H1 (cell line): ENCODE measurements around the gene GNAL. TPM values are rescaled to one million over a fixed set of nuclear protein-coding genes. Genes with fewer than 3 reads are reported as not detected.

ENCODE experiments used
- CTCF ChIA-PET: fragments of 300-600 bp; sonication (Branson Sonifier 250); formaldehyde crosslinking; loops from one replicate; lab custom pipeline; 2021; ENCODE audit not compliant: partially characterized antibody; lab: Charles Lee
- POLR2A ChIA-PET: fragments of 300-600 bp; sonication (Branson Sonifier 250); formaldehyde crosslinking; loops from one replicate; lab custom pipeline; 2021; ENCODE audit warnings: inconsistent platforms; ENCODE audit not compliant: partially characterized antibody; lab: Charles Lee
- DNase-seq, 2 experiments: peaks; one replicate each; pipeline versions ENCODE4 v3.0.0 to v3.0.0-alpha.2; 2010 to 2022; ENCODE audit warnings: low spot score in 2 of 2, low read depth in 1 of 2, mixed read lengths in 1 of 2
- FAIRE-seq: peaks from 2 replicates; lab custom pipeline; 2011; peaks lifted over from hg19 to GRCh38; lab: Jason Lieb, UNC
- H2AFZ ChIP-seq: 2 replicates; pipeline ENCODE4 v1.8.1; 2012; ENCODE audit warnings: low read length, inconsistent platforms
- H2AK5ac ChIP-seq: 2 replicates; pipeline ENCODE4 v1.6.1; 2013; ENCODE audit warnings: low read depth, low read length
- H2BK120ac ChIP-seq: replicated peaks from 2 replicates; pipeline ENCODE3; 2013; ENCODE audit warnings: low read depth, low read length, inconsistent platforms
- H2BK12ac ChIP-seq: 2 replicates; pipeline ENCODE4 v1.6.1; 2013; ENCODE audit warnings: low read depth, low read length
- H2BK15ac ChIP-seq: 2 replicates; pipeline ENCODE4 v1.6.1; 2013; ENCODE audit warnings: low read length
- H2BK20ac ChIP-seq: 2 replicates; pipeline ENCODE4 v1.6.1; 2013; ENCODE audit warnings: low read length
- H2BK5ac ChIP-seq: 2 replicates; pipeline ENCODE4 v1.6.1; 2013; ENCODE audit warnings: low read depth, low read length
- H3K14ac ChIP-seq: 2 replicates; pipeline ENCODE4 v1.6.1; 2013; ENCODE audit warnings: inconsistent platforms; ENCODE audit not compliant: insufficient read length
- H3K18ac ChIP-seq: 2 replicates; pipeline ENCODE4 v1.6.1; 2013; ENCODE audit warnings: low read length; ENCODE audit errors: extremely low read depth
- H3K23ac ChIP-seq: 2 replicates; pipeline ENCODE4 v1.6.1; 2013; ENCODE audit warnings: inconsistent platforms; ENCODE audit not compliant: insufficient read length
- H3K23me2 ChIP-seq: 2 replicates; pipeline ENCODE4 v1.6.1; 2013; ENCODE audit warnings: low read depth, low read length
- H3K27ac ChIP-seq: 2 replicates; pipeline ENCODE4 v1.6.1; 2011; ENCODE audit warnings: low read depth, low read length, inconsistent platforms
- H3K27me3 ChIP-seq, 4 experiments: replicated peaks in 1 of 4; 1 replicate in 1 of 4; 2 replicates in 3 of 4; pipeline versions ENCODE4 v1.6.1 to v1.8.1; 2011 to 2013; ENCODE audit warnings: low read length in 3 of 4, mild to moderate bottlenecking in 3 of 4, inconsistent platforms in 2 of 4, mixed read lengths in 2 of 4, moderate library complexity in 1 of 4; ENCODE audit not compliant: control insufficient read depth in 3 of 4, insufficient read depth in 3 of 4; ENCODE audit errors: extremely low read depth in 1 of 4
- H3K36me3 ChIP-seq, 4 experiments: 2 replicates each; pipeline versions ENCODE4 v1.6.1 to v1.8.1; 2011 to 2013; ENCODE audit warnings: mild to moderate bottlenecking in 4 of 4, low read length in 3 of 4, moderate library complexity in 2 of 4, control low read depth in 1 of 4, inconsistent platforms in 1 of 4; ENCODE audit not compliant: insufficient read depth in 4 of 4, control insufficient read depth in 2 of 4
- H3K4ac ChIP-seq: replicated peaks from 2 replicates; pipeline ENCODE3; 2013; ENCODE audit warnings: low read length, low read depth, mixed read lengths, inconsistent platforms; ENCODE audit not compliant: insufficient read length
- H3K4me1 ChIP-seq, 4 experiments: replicated peaks in 1 of 4; 1 replicate in 1 of 4; 2 replicates in 3 of 4; pipeline versions ENCODE4 v1.6.1 to v1.8.1; 2011 to 2013; ENCODE audit warnings: low read length in 3 of 4, inconsistent platforms in 2 of 4, mixed read lengths in 1 of 4; ENCODE audit not compliant: insufficient read depth in 4 of 4, control insufficient read depth in 3 of 4
- H3K4me2 ChIP-seq, 2 experiments: 2 replicates each; pipeline versions ENCODE4 v1.6.1 to v1.8.1; 2011 to 2013; ENCODE audit warnings: low read depth in 2 of 2, low read length in 2 of 2, control low read depth in 1 of 2, inconsistent platforms in 1 of 2, mild to moderate bottlenecking in 1 of 2; ENCODE audit not compliant: insufficient read depth in 1 of 2
- H3K4me3 ChIP-seq, 4 experiments: fragments of 200-600, 300-600 bp in 1 of 4; sonication (generic), shearing (Covaris generic), sonication (Bioruptor Twin) in 1 of 4; 2 replicates each; pipeline versions ENCODE4 v1.5.1 to v1.8.1; 2011 to 2016; ENCODE audit warnings: low read length in 4 of 4, low read depth in 3 of 4, control low read depth in 2 of 4, inconsistent platforms in 2 of 4, mild to moderate bottlenecking in 2 of 4, mixed read lengths in 1 of 4, moderate library complexity in 1 of 4; ENCODE audit not compliant: insufficient read depth in 2 of 4; ENCODE audit errors: extremely low read depth in 1 of 4
- H3K56ac ChIP-seq: replicated peaks from 2 replicates; pipeline ENCODE3; 2013; ENCODE audit warnings: low read depth, mild to moderate bottlenecking, mixed read lengths, low read length, inconsistent platforms; ENCODE audit not compliant: insufficient read length
- H3K79me1 ChIP-seq: 2 replicates; pipeline ENCODE4 v1.6.1; 2013; ENCODE audit warnings: low read depth, low read length, control low read depth
- H3K79me2 ChIP-seq, 2 experiments: 2 replicates each; pipeline versions ENCODE4 v1.6.1 to v1.8.1; 2012 to 2013; ENCODE audit warnings: low read length in 2 of 2, mild to moderate bottlenecking in 2 of 2, inconsistent platforms in 1 of 2; ENCODE audit not compliant: insufficient read depth in 2 of 2, control insufficient read depth in 1 of 2
- H3K9ac ChIP-seq, 4 experiments: replicated peaks in 1 of 4; 1 replicate in 1 of 4; 2 replicates in 3 of 4; pipeline versions ENCODE4 v1.6.1 to v1.8.1; 2011 to 2013; ENCODE audit warnings: low read depth in 3 of 4, low read length in 3 of 4, control low read depth in 2 of 4, mild to moderate bottlenecking in 2 of 4, moderate library complexity in 2 of 4, inconsistent platforms in 1 of 4; ENCODE audit errors: extremely low read depth in 1 of 4
- H3K9me3 ChIP-seq, 2 experiments: 2 replicates each; pipeline versions ENCODE4 v1.6.1 to v1.8.1; 2012 to 2013; ENCODE audit warnings: mild to moderate bottlenecking in 2 of 2, moderate library complexity in 2 of 2, control low read depth in 1 of 2, inconsistent platforms in 1 of 2, low read depth in 1 of 2, low read length in 1 of 2, mixed read lengths in 1 of 2; ENCODE audit not compliant: insufficient read depth in 2 of 2
- H4K20me1 ChIP-seq, 2 experiments: replicated peaks in 1 of 2; 2 replicates each; pipeline versions ENCODE3 to v1.8.1; 2011 to 2013; ENCODE audit warnings: inconsistent platforms in 2 of 2, low read length in 2 of 2, mild to moderate bottlenecking in 1 of 2; ENCODE audit not compliant: insufficient read depth in 2 of 2, control insufficient read depth in 1 of 2
- H4K5ac ChIP-seq: 2 replicates; pipeline ENCODE4 v1.6.1; 2013; ENCODE audit warnings: low read length, low read depth, mixed read lengths, inconsistent platforms; ENCODE audit not compliant: insufficient read length
- H4K8ac ChIP-seq: 2 replicates; pipeline ENCODE4 v1.8.0; 2013; ENCODE audit warnings: mild to moderate bottlenecking, moderate library complexity, low read length, inconsistent platforms; ENCODE audit not compliant: insufficient read depth; ENCODE audit errors: extremely low read depth
- H4K91ac ChIP-seq: replicated peaks from 2 replicates; pipeline ENCODE3; 2013; ENCODE audit warnings: low read length, mixed read lengths, inconsistent platforms; ENCODE audit not compliant: insufficient read length
- FOSL1 ChIP-seq: IDR thresholded peaks from 2 replicates; pipeline ENCODE4 v1.6.1; 2011; ENCODE audit warnings: mild to moderate bottlenecking, low read depth, low read length, moderate library complexity; ENCODE audit not compliant: insufficient read depth
- KDM4A ChIP-seq: IDR thresholded peaks from one replicate; pipeline ENCODE4 v1.7.1; 2012; ENCODE audit warnings: low read depth, mild to moderate bottlenecking, moderate library complexity, low read length, inconsistent platforms; ENCODE audit not compliant: severe bottlenecking
- PHF8 ChIP-seq: fragments of 200-600 bp; sonication (generic); conservative IDR thresholded peaks from 2 replicates; pipeline ENCODE4 v1.7.1; 2012; ENCODE audit warnings: low read depth, mild to moderate bottlenecking, inconsistent platforms, low read length, moderate library complexity
- RBBP5 ChIP-seq: IDR thresholded peaks from 2 replicates; pipeline ENCODE4 v1.7.1; 2012; ENCODE audit warnings: low read depth, mild to moderate bottlenecking, inconsistent platforms, low read length, moderate library complexity, borderline replicate concordance
- RXRA ChIP-seq: IDR thresholded peaks from 2 replicates; pipeline ENCODE4 v1.6.1; 2011; ENCODE audit warnings: low read depth, mild to moderate bottlenecking, low read length, moderate library complexity; ENCODE audit not compliant: insufficient read depth
- WGBS, 2 experiments: shearing (Covaris generic) in 1 of 2; methylation state at CpG; one replicate each; pipeline versions ENCODE4 v1.1.6 to v1.1.7; 2013 to 2015; ENCODE audit warnings: low lambda C conversion rate in 2 of 2, mixed read lengths in 2 of 2, inconsistent platforms in 1 of 2, low coverage in 1 of 2, missing lambda C conversion rate in 1 of 2; ENCODE audit not compliant: insufficient replicate concordance in 2 of 2, insufficient coverage in 1 of 2, insufficient read length in 1 of 2; ENCODE audit errors: extremely low coverage in 1 of 2, missing lambda C conversion rate in 1 of 2; 5-methylcytosine and 5-hydroxymethylcytosine counted together
- polyA plus RNA-seq, 7 experiments: library from polyadenylated mRNA; depleted of rRNA in 3 of 7; stranded (reverse) in 5 of 7; unstranded in 2 of 7; fragments of >200 nt in 5 of 7; fragments of 200-250 nt in 2 of 7; gene quantifications; 1 replicate in 5 of 7; 2 replicates in 1 of 7; 4 replicates in 1 of 7; pipeline versions ENCODE4 v1.2.1 to v1.2.3, GENCODE V29; 2011 to 2013; ENCODE audit warnings: missing spikeins in 2 of 7, mixed read lengths in 2 of 7
- total RNA-seq: library from RNA; stranded (reverse); fragmentation: NEBNext Ultra II Directional; extraction: Animal tissue kit (Norgen Biotek cat#: 25700); gene quantifications from 2 replicates; pipeline ENCODE4 v1.2.1, GENCODE V29; 2021

GNAL gene
- total and polyA plus RNA-seq, 2 of the 8 experiments (the other 6 are each of a cell fraction or from before 2014, with no cell fraction given): 13.2 to 18.3 TPM

- WGBS, 2 experiments: 53% methylated on average over 4 of the region's 4 CpGs; no CpG with 5 or more reads in 1 of the 2 experiments
- Histone ChIP-seq H3K9me3 (no peaks in the 10 kb centered on the region), H3K4me1 (peaks cover 3 to 21% (median 15%) of the 10 kb centered on the region in 4 experiments; a peak in 6 of 7 replicates), H4K91ac (peak overlapping the region; percentile 66), H3K27ac (no peak overlapping the region), H4K20me1 (no peaks in the 10 kb centered on the region), H2BK5ac (peak overlapping the region; percentile 71; the same call in 1 of the 2 replicates), H2BK20ac (peak overlapping the region; percentile 80; the same call in 1 of the 2 replicates), H3K4me2 (no peak overlapping the region), H2AK5ac (no peak overlapping the region; the same call in 1 of the 2 replicates), H4K5ac (no peak overlapping the region), H2BK12ac (0 out of 2 replicates have a peak overlapping the region, but pooled peaks have one; percentile 17), H3K4me3 (no peak overlapping the region), H4K8ac (no peak overlapping the region), H3K23me2 (peaks cover 10% of the 10 kb centered on the region; the same call in 1 of the 2 replicates), H3K27me3 (no peaks in the 10 kb centered on the region), H3K14ac (no peak overlapping the region), H3K79me1 (no peaks in the 10 kb centered on the region), H3K4ac (no peak overlapping the region), H2BK120ac (peak overlapping the region; percentile 18), H3K56ac (no peak overlapping the region), H3K79me2 (no peaks in the 10 kb centered on the region), H3K23ac (no peak overlapping the region), H2BK15ac (no peak overlapping the region), H2AFZ (no peak overlapping the region), H3K18ac (0 out of 2 replicates have a peak overlapping the region, but pooled peaks have one; percentile 75), H3K9ac (no peak overlapping the region; a peak in 2 of 7 replicates), H3K36me3 (no peaks in the 10 kb centered on the region)
- no peak for TF ChIP-seq RXRA
- TF ChIP-seq KDM4A: no peak
- no peak for TF ChIP-seq FOSL1
- no peak for TF ChIP-seq RBBP5
- no peak for TF ChIP-seq PHF8
- DNase-seq (no peak), FAIRE-seq (no peak)
- POLR2A ChIA-PET: interaction anchor here (0.8 to 1.1 kb wide), 2 partner anchors 12 to 37 kb away, joined by 3 read pairs; no protein-coding TSS in a partner anchor
- CTCF ChIA-PET: interaction anchor here (1.2 to 1.6 kb wide), 5 partner anchors 79 to 250 kb away, joined by 3 to 6 read pairs (median 4); no protein-coding TSS in a partner anchor
Measured at GRCh38 chr18:11905613-11906012, 216.5 kb downstream of the GNAL start.
